CD1c-positive myeloid dendritic cell (primary cell): ENCODE results near the gene MOV10L1.
A peak's percentile ranks its signal among the peaks of the same experiment; 100 is the strongest.

Experiments used
- DNase-seq: peaks from one replicate; pipeline ENCODE4 v3.0.0-alpha.2; 2016; ENCODE audit errors: extremely low spot score

Gene MOV10L1

GRCh38 chr22:50089682-50090411 lies at the start of gene MOV10L1:
Gene MOV10L1 (plus strand): TSS chr22:50090006. CDS start chr22:50090089, 83 bp downstream.
- peak; percentile 55 for DNase-seq

GRCh38 chr22:50040717-50041116 lies 49.1 kb upstream of the MOV10L1 start:
- no peak for DNase-seq

GRCh38 chr22:50041361-50042065 lies 48.3 kb upstream of the MOV10L1 start:
- DNase-seq = no peak

GRCh38 chr22:50044485-50045118 lies 45.2 kb upstream of the MOV10L1 start:
- DNase-seq = no peak

- no peak for DNase-seq
Observed at GRCh38 chr22:50045211-50046018, 44.4 kb upstream of the MOV10L1 start.

GRCh38 chr22:50046019-50046415 lies 43.8 kb upstream of the MOV10L1 start:
- DNase-seq = no peak

GRCh38 chr22:50046481-50047245 lies 43.1 kb upstream of the MOV10L1 start:
- no peak for DNase-seq

GRCh38 chr22:50047346-50047745 lies 42.5 kb upstream of the MOV10L1 start:
- no peak for DNase-seq

- DNase-seq = no peak
Observed at GRCh38 chr22:50048061-50048765, 41.6 kb upstream of the MOV10L1 start.

- DNase-seq = no peak
Observed at GRCh38 chr22:50048836-50049235, 41.0 kb upstream of the MOV10L1 start.

- DNase-seq = no peak
Observed at GRCh38 chr22:50049299-50050195, 40.3 kb upstream of the MOV10L1 start.

- no peak for DNase-seq
Observed at GRCh38 chr22:50051930-50052329, 37.9 kb upstream of the MOV10L1 start.

GRCh38 chr22:50053861-50054260 lies 35.9 kb upstream of the MOV10L1 start:
- no peak for DNase-seq

- no peak for DNase-seq
Observed at GRCh38 chr22:50056214-50056972, 33.4 kb upstream of the MOV10L1 start.

- no peak for DNase-seq
Observed at GRCh38 chr22:50057278-50058060, 32.3 kb upstream of the MOV10L1 start.

- no peak for DNase-seq
Observed at GRCh38 chr22:50058061-50058905, 31.5 kb upstream of the MOV10L1 start, which contains the start of gene TTLL8. Gene TTLL8 (minus strand): TSS chr22:50058298.
